Pancreas (tissue), 10 donors: ENCODE measurements around the gene SLC19A1. TPM values are rescaled to one million over a fixed set of nuclear protein-coding genes. Genes with fewer than 3 reads are reported as not detected.

ENCODE experiments used
- ATAC-seq, 4 donors: fragments of 200-7000 bp; cut with Tn5 transposase; one replicate each; pipeline versions ENCODE4 v1.8.0 to v1.9.1; 2020; ENCODE audit warnings: mild to moderate bottlenecking in 4 of 4, moderate library complexity in 4 of 4
- DNase-seq, 6 donors: peaks; one replicate each; pipeline ENCODE4 v3.0.0-alpha.2; 2020
- FAIRE-seq: peaks from 2 replicates; lab custom pipeline; 2012; peaks lifted over from hg19 to GRCh38; lab: Jason Lieb, UNC
- H3K27ac ChIP-seq, 4 donors: fragments of 200-600 bp; sonication (generic); 1 replicate in 3 of 4; 2 replicates in 1 of 4; pipeline versions ENCODE4 v1.5.0 to v1.8.0; 2020
- H3K27me3 ChIP-seq, 4 donors: fragments of 200-600 bp; one replicate each; pipeline ENCODE4 v1.8.0; 2021
- H3K36me3 ChIP-seq, 3 donors: fragments of 200-600 bp; sonication (generic) in 1 of 3; one replicate each; pipeline versions ENCODE4 v1.5.0 to v1.8.0; 2020 to 2021
- H3K4me1 ChIP-seq, 3 donors: fragments of 200-600 bp; one replicate each; pipeline ENCODE4 v1.8.0; 2021
- H3K4me3 ChIP-seq, 4 donors: fragments of 200-600 bp; sonication (generic) in 2 of 4; one replicate each; pipeline versions ENCODE4 v1.5.0 to v1.8.0; 2020 to 2021
- H3K9me3 ChIP-seq, 4 donors: fragments of 200-600 bp; one replicate each; pipeline ENCODE4 v1.8.0; 2021
- CTCF ChIP-seq, 4 donors: fragments of 200-600 bp; sonication (generic) in 3 of 4; IDR thresholded peaks; one replicate each; pipeline versions ENCODE4 v1.5.0 to v1.8.0; 2021; ENCODE audit warnings: antibody characterized with exemption in 4 of 4
- WGBS, 2 donors: extraction: QIAGEN DNeasy Blood & Tissue Kit; methylation state at CpG; one replicate each; pipeline ENCODE4 v1.1.7; 2013; 5-methylcytosine and 5-hydroxymethylcytosine counted together
- intact Hi-C, 3 donors: fragments of 100-400 bp; cut with DNase I; formaldehyde crosslinking; loops; one replicate each; pipeline versions ENCODE4 v1.11.1 to v1.14.2; 2022
- polyA plus RNA-seq, 2 donors: library from polyadenylated mRNA; stranded (reverse); fragments of 200-250 nt; gene quantifications; one replicate each; pipeline ENCODE4 v1.2.3, GENCODE V29; 2013
- total RNA-seq, 6 donors: library from RNA; stranded (reverse); fragmentation: NEBNext Ultra II Directional in 4 of 6; extraction: Animal tissue kit (Norgen Biotek cat#: 25700) in 4 of 6; gene quantifications; one replicate each; pipeline versions ENCODE4 v1.2.1 to v1.2.4, GENCODE V29; 2021 to 2023
- donor health status: healthy with polysubstance abuse.
- donor health status: DM: no; HTN: no; CAD: no; lungs with moderate emphysema.
- donor health status: DM: no; HTN: no; CAD: no.
- donor health status: control.
- donor health status: control.
- donor health status: Bipolar disorder and iron deficiency.
- donor health status: DM: yes; HTN: yes; CAD: no.
- donor health status: DM: no; HTN: no; CAD: no.
- donor health status: DM: no; HTN: no; CAD: no.
- donor health status: DM: yes; HTN: yes; CAD: no.

Gene SLC19A1
- total and polyA plus RNA-seq, 8 donors: 4.4 to 11.2 (median 5.4) TPM

- no peak for TF ChIP-seq CTCF (IDR thresholded peaks at IDR 0.05)
- DNase-seq (peak in 1 of 6 donors; percentile 3), FAIRE-seq (no peak), ATAC-seq (no peak)
- Histone ChIP-seq H3K27ac (no peak overlapping the region), H3K36me3 (no peaks in the 10 kb centered on the region), H3K27me3 (no peaks in the 10 kb centered on the region), H3K4me1 (no peaks in the 10 kb centered on the region), H3K9me3 (no peaks in the 10 kb centered on the region), H3K4me3 (no peak overlapping the region)
- WGBS, 2 donors: 66 to 81% methylated on average over 6 of the region's 6 CpGs
- intact Hi-C loops: no loop called here
Measured at GRCh38 chr21:45484318-45484717, 57.9 kb downstream of the SLC19A1 start.

GRCh38 chr21:45482899-45483821, 59.1 kb downstream of the SLC19A1 start:
- TF ChIP-seq CTCF (IDR thresholded peaks at IDR 0.05): no peak
- intact Hi-C loops: no loop called here
- ATAC-seq (peak in 2 of 4 donors; percentile 26 to 64), FAIRE-seq (no peak), DNase-seq (peak in 2 of 6 donors; percentile 18 to 58)
- no peak overlapping the region for H3K4me3 ChIP-seq
- H3K27ac ChIP-seq: peak overlapping the region in 2 of 4 donors; percentile 28 to 55
- 59 to 76% methylated on average over 39 to 40 of the region's 40 CpGs for WGBS, 2 donors
- H3K9me3 ChIP-seq: no peaks in the 10 kb centered on the region
- H3K4me1 ChIP-seq: no peaks in the 10 kb centered on the region
- no peaks in the 10 kb centered on the region for H3K36me3 ChIP-seq
- no peaks in the 10 kb centered on the region for H3K27me3 ChIP-seq

- Histone ChIP-seq H3K27ac (peak overlapping the region in 1 of 4 donors; percentile 55), H3K36me3 (no peaks in the 10 kb centered on the region), H3K9me3 (no peaks in the 10 kb centered on the region), H3K4me3 (no peak overlapping the region), H3K4me1 (no peaks in the 10 kb centered on the region), H3K27me3 (no peaks in the 10 kb centered on the region)
- 71 to 82% methylated on average over 33 of the region's 33 CpGs for WGBS, 2 donors
- FAIRE-seq (no peak), DNase-seq (peak in 2 of 6 donors; percentile 25 to 52), ATAC-seq (no peak)
- no peak for TF ChIP-seq CTCF (IDR thresholded peaks at IDR 0.05)
- intact Hi-C loops: no loop called here
Measured at GRCh38 chr21:45481977-45482898, 60.0 kb downstream of the SLC19A1 start.

- no peak for TF ChIP-seq CTCF (IDR thresholded peaks at IDR 0.05)
- no peak overlapping the region for H3K4me3 ChIP-seq
- H3K27ac ChIP-seq: no peak overlapping the region
- no peaks in the 10 kb centered on the region for H3K36me3 ChIP-seq
- WGBS, 2 donors: 69 to 89% methylated on average over 16 of the region's 16 CpGs
- H3K4me1 ChIP-seq: no peaks in the 10 kb centered on the region
- peak in 2 of 6 donors; percentile 9 to 55 for DNase-seq
- no peaks in the 10 kb centered on the region for H3K9me3 ChIP-seq
- no peak for ATAC-seq
- FAIRE-seq: no peak
- H3K27me3 ChIP-seq: no peaks in the 10 kb centered on the region
- intact Hi-C loops: no loop called here
Measured at GRCh38 chr21:45481566-45481965, 60.7 kb downstream of the SLC19A1 start.
